GM15510 (cell line): ENCODE data around the gene UBE2R2.
A peak's percentile ranks its signal among the peaks of the same experiment; 100 is the strongest.

Source experiments
- POLR2A ChIP-seq: IDR thresholded peaks from 3 replicates; pipeline ENCODE4 v1.6.1; 2011; ENCODE audit warnings: borderline replicate concordance; ENCODE audit not compliant: insufficient read length; ENCODE audit errors: extremely low read depth

Gene UBE2R2

DNA sequence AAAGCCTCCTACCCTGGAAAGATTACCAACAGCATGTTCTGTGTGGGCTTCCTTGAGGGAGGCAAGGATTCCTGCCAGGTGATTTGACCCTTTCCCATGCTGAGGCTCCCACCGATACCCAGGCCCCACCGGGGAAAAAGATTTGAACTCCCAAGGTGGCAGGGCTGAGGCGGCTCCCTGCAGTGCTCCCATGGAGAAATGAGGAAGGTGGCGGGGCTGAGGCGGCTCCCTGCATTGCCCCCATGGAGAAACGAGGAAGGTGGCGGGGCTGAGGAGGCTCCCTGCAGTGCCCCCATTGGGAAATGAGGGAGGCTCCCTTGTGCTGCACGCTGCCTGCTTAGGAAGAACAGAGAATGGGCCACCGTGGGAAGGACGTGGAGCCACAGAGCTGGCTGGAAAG, 18.4 kb upstream of the UBE2R2 start:
- no peak for TF ChIP-seq POLR2A

DNA sequence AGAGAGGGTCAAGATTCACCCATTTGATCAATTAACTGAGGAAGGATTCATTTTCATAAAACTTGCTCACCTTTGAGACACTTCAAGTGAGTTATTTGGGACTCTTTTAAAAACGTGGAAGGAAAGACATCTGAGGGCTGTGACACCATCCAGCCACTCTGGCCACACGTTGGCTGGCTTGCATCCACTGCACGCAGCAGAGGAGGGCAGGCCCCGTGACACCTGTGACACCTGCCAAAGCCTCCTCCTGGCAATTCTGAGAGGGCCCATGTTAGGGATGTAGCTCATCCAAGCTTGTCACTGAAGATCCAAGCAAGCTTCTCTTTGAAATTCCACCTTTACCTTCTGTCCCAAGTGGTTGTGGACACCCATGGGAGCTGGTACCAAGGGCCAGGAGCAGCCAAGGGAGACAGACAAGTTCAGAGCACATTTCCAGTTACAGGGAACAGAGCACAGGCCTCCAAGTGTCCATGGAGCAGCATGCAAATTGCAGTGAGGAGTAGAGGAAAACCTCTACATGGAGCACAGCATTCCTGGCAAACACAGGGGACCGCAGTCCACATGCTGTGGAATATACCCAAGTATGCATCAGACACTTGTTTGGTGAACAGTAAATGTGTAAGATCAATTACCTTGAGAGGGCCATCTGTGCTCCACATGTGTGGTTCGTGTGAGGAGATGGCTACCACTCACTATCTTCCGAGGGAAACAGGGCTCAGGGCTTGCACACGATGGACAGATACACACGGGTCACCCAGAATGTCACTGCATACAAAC, 16.8 kb upstream of the UBE2R2 start:
- no peak for TF ChIP-seq POLR2A

DNA sequence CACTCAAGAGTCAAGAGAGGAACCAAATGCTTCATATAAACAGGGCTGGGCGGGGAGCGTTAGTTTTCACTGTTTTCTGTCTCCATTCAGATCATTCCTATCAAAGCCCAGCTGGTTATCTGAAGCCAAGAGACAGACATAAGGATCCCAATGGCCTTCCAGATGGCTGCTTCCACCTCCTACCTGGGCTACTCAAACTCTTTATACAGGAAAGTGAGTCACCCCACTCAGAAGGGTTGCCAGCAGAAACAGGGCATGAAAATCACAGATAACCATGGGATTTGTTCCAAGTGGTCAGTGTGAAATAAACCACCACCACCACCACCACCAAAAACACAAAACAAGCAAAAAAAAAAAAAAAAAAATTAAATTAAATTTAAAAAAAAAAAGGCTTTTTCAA, 16.1 kb upstream of the UBE2R2 start:
- TF ChIP-seq POLR2A: no peak

DNA sequence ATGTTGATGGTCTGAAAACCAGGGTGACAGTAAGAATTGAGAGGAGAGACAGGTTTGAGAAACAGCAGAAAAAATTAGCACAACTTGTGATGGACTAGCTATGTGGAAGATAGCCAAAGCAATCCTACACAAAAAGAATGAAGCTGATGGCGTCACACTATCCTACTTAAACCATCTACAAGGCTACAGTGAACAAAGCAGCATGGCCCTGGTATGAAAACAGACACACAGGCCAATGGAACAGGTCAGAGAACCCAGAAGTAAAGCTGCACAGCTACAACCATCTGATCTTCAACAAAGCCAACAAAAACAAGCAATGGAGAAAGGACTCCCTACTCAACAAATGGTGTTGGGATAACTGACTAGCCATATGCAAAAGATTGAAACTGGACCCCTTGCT, 7.5 kb upstream of the UBE2R2 start:
- TF ChIP-seq POLR2A: no peak

DNA sequence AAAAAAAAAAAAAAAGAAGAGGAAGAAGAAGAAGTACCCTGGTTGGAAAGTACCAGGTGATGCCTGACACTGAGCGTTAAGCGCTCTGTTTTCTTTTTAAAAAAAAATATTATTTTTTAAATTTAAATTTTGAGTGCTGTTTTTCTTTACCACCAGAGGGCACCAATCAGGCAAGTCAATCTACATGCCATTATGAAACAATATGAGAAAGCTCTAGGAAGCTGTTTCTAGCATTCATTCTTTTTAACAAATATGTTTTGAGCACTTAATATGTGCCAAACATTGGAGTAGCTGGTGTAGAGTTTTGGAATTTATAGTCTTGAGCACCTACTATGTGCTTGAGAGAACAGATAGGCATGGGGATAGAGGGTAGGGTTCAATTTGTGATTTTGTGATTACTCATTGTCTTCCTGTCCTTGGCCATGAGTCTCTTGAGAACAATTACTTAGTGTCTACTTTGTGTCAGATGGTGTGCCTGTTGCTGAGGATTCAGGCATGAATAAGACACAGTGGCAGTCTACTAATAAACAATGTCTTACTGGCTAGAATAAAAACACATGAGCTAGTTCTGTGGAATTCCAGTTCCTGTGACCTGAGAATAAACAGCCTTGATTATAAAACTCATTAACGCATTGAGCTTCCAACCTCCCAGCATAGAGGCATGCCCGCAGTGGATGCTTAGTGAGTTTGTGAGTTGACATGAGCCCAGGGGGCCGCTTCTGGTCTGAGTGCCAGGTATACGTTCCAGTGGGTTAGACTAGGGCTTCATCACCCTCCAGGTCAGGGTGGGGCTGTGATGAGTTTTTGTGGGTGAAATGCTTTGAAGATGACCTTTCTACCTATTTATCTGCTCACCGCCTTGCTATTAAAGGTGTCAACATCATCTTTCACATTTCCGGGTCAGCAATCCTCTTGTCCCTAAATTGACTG, 3.0 kb upstream of the UBE2R2 start:
- no peak for TF ChIP-seq POLR2A

DNA sequence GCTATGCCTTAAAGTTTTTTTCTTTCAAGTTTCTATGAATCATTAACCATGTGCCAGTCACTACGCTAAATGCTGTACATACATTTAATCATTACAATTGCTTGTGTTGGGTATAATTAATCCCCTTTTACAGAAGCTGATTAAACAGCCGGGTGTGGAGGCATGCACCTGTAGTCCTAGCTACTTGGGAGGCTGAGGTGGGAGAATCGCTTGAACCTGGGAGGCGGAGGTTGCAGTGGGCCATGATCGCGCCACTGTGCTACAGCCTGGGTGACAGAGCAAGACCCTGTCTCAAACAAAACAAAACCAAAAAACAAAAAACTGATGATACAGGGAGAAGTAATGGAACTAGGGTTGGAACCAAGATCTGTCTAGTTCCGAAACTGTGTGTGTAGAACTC, 1.2 kb upstream of the UBE2R2 start:
- no peak for TF ChIP-seq POLR2A

DNA sequence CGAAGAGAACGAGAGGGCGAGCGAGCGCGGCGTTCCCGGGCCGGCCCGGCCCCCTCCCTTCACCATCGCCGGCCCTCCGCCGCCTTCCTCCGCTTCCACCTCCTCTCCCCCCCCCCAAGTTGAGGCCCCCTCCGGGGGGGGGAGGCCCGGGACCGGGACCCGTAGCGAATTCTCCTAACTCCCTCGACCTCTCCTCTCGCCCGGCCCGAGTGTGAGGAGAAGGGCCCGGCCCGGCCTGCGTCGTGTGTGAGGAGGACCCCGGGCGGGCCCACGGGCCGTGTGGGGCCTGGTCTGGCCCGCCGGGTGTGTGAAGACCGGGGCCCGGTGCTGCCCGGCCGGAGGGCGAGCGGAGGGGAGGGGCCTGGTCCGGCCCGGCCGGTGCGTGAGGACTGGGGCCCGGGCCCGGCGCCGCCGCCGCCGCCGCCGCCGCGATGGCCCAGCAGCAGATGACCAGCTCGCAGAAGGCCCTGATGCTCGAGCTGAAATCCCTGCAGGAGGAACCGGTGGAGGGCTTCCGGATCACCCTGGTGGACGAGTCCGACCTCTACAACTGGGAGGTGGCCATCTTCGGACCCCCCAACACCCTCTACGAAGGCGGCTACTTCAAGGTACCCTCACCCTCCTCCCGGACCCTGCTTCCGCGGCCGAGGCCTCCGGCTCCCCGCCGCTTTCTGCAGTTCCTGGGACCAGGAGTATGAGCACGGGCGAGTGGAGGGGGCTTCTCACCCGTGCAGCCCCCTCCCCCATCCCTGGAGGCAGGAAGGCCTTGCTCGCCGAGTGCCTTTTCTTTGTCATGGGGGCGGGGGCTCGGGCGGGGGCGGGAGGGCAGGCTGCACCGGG, 587 bp downstream of the UBE2R2 start:
- TF ChIP-seq POLR2A: peak; percentile 46

DNA sequence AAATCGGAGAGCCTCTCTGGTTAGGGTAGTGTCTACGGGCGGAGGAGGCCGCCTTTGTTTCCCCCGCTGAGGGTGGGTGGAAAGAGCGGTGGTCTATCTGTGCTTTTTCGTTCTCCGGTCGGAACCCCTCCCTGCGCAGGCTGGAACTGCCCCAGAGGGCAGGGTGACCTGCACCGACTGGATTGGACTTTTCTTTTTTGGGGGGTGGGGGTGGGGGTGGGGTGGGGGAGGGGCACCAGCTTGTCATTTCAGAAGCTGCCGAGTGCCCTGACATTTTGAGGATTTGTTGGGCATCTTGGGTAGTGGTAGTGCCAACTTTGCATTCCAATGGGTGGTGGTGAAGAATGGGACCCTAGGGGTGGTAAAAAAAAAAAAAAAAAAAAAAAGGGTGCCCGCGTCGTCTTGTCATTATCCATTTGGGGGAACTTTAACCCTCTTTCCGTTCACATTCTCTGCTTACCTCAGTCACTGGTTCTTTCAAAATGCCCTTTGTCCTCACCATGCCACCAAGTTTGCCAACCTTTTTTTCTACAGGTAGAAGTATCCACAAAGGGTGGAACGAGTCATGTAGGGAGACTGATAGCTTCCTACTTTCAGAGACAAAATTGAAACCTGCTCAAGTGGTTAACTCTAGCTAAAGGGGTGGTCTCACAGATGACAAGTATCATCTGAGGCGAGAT, 1.3 kb downstream of the UBE2R2 start:
- peak; percentile 4 for TF ChIP-seq POLR2A

DNA sequence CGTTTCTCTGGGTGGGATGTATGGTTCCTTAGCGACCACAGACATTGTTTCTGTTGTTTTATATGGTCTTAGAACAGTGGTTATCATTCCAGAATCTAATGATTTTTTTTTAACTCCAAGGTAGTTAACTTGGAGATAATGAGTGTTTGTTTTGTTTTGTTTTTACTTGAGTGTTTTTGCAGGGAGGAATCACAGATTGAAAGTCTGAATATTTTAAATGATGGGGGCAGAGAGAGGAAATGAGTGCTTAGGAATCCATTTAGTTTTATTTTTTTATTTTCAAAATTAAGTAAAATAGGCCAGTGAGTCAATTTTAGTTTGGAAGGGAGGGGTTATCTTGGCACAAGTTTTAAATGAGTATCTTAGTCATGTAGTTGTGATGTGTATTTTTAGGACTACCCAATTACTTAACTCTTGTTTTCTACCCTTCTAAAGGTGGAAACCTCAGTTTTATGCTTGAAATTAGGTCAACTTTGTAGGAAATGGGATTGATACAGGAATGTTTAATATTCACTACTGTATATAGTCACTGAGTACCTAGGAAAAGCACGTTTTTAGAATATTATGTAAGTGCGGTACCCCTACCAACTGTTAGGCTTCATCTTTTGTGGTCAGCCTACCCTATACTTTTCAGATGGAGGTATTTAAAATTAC, 2.0 kb downstream of the UBE2R2 start:
- no peak for TF ChIP-seq POLR2A

DNA sequence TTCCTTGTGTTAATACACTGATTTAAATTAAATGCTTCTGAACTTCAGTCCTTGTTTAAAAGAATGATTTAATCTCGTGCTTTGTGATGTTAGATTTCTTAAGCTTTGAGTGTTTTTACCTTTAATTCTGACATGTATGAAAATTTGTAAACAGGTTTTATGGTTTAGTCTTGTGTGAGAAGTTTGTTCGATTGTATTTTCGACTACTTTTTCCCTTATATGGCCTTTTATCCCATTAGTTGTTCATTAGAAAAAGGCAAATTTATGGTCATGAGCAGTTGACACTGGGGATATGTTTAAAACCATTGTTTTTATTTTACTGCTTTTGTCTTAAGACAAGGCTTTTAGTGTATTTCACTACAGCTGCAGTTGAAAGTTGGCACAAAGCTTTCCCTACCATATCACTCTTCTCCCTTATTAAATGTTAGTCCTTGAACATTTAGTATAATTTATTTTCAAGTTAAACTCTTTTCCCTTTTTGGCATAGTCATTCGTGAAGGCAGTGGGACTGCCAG, 3.3 kb downstream of the UBE2R2 start:
- no peak for TF ChIP-seq POLR2A

DNA sequence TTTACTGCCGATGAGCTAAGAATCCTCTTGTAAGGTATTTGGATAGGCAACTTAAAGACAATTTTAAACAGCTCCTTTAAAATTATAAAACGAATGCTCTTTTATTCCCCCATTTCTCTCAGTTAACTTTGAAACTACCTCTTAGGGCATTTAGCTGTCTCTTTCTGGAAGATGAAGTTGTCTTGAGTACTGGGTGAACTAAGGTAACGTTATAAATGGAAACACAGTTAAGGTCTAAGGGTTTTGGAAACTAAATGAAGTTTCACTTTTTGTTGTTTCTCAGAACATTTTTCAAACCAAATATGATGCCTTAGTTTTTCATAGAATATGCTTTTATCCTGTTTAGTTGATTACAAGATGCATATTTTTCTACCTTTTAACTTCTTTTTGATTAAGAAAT, 6.8 kb downstream of the UBE2R2 start:
- TF ChIP-seq POLR2A: no peak

DNA sequence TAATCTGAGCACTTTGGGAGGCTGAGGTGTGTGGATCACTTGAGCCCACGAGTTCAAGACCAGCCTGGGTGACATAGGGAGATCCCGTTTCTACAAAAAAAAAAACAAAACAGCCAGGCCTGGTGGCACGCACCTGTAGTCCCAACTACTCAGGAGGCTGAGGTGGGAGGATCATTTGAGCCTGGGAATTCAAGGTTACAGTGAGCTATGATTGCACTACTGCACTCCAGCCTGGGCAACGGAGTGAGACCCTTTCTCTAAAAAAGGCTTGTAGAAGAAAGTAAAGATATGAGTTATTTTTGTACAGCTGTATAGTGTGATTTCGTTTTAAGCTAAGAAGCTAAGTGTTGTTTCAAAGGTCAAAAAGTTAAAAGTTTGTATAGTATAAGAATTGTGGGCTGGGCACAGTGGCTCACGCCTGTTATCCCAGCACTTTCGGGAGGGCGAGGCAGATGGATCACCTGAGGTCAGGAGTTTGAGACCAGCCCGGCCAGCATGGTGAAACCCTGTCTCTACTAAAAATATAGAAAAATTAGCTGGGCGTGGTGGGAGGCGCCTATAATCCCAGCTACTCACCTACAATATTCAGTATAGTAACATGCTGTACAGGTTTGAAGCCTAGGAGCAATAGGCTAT, 18.8 kb downstream of the UBE2R2 start:
- TF ChIP-seq POLR2A: no peak

DNA sequence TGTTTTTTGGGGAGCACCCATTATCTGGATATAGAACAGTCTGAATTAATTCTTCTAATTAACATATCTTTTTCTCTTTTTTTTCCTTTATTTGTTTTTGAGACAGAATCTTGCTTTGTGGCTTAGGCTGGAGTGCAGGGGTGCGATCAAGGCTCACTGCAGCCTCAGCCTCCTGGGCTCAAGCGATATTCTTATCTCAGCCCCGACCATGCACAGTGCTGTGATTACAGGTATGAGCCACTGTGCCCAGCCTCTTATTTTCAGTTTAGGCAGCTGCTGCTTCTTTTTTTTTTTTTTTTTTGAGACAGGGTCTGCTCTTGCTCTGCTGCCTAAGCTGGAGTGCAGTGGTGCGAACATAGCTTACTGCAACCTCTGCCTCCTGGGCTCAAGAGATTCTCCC, 20.2 kb downstream of the UBE2R2 start:
- no peak for TF ChIP-seq POLR2A
